GM21367 (cell line): ENCODE data around the gene SCN2A.

Experiments used
- ATAC-seq: cut with Tn5 transposase; IDR thresholded peaks from one replicate; pipeline ENCODE4 v1.9.1; 2021; ENCODE audit not compliant: unreplicated experiment

Gene SCN2A

DNA sequence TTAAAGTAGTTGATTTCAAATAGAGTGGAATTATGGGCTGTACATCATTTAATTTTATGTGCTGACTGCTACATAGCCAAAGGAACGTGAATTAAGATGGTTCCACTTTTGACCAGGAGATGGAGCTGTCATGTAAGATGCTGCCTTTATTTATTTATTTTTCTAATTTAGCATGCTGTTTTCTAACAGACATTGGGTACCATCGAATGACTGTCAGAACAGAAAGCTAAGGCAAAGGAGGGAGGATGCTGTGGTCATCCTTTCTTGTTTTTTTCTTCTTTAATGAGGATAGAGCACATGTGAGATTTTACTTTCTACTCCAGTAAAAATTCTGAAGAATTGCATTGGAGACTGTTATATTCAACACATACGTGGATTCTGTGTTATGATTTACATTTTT lies at the start of gene SCN2A:
TSS of gene SCN2A (plus strand) at position 185 of the 400 bp plus-strand sequence. CDS start 56,410 bp downstream, outside the sequence.
- peak; percentile 80 for ATAC-seq

DNA sequence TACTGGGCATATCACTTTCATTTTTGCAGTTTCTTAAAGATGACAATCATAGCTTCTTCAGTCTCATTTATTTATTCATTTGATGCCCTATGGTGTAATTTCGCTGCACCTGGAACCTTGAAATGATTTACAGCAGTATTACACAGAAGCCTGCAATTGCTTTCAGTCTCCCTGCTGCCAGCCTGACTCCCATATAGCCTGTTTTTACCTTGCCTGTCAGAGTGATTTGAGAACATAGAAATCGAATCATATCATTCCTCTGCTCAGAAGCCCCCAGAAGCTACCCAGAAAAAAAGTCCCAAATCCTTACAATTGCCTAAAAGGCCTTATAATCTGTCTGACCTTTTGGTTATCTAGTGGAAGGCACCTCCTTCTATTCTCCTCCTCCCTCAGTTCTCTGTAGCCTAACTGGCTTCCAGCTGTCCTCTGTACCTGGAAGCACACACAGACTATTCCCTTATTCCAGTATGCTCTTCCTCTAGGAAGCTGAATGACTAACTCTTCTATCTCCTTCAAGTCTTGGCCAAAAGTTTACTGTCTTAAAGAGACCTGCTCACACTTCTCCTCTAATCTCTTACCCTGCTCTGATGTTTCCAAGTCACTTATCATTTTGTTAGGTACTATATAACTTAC lies 48.0 kb upstream of the SCN2A start:
- no peak for ATAC-seq

DNA sequence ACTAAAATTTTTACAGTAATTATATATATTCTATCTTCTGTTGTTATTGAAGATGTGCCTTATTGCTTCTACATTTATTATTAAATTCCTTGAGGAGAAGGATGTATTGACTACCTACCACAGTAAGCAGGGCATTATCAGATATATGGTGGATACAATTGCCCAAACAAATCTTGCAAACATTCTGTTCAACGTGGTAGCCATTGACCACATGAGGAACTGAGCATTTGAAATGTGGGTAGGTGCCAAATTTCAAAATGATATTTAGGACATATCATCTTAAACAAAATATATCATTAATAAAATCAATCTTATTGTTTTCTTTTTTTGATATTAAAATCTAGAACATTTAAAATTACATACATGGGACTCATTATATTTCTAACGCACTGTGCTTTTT lies 46.5 kb upstream of the SCN2A start:
- peak; percentile 37 for ATAC-seq

DNA sequence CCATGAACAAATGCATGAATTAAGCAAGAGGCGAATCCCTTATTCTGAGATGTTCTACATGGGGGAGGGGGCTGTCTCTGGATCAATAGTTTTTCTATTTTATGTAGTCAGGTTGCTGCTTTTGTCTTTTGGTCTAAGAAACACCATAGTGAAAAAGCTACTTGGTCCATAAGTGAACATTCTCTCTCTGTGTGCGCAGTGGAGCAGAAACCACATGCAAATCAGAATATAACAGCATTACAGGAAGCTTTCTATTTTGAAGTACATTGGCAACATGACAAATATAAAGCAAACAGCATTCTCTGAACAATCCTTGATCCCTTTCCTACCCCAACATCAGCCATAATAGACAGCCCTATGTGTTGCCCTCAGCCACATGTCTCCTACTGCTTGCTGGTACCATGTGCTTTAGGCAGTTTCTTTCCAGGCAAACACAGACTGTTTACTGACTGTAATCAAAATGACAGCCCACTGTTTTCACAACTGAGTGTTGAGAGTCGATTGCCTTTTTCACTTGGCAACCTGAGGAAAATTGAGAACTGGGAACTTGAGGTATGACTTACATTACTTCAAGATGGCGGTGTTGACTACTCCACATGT lies 45.9 kb upstream of the SCN2A start:
- peak; percentile 97 for ATAC-seq

DNA sequence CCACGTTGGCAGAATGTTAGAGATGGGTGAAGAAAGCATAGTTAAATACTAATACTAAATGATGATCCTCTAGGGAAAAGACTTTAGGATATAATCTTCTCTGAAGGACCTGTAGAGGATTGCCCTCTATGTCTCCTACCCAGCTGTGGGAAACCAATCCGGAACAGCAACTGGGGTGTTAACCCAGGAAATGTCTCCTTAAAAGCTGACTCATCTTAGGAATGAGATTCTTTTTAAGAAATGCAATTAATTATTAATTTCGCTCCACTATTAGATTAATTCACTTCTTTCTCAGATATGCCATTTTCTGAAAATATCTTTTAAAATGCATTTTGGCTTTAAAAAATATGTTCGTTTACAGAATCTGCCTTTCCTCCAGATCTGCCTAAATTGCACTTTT lies 42.8 kb upstream of the SCN2A start:
- no peak for ATAC-seq

DNA sequence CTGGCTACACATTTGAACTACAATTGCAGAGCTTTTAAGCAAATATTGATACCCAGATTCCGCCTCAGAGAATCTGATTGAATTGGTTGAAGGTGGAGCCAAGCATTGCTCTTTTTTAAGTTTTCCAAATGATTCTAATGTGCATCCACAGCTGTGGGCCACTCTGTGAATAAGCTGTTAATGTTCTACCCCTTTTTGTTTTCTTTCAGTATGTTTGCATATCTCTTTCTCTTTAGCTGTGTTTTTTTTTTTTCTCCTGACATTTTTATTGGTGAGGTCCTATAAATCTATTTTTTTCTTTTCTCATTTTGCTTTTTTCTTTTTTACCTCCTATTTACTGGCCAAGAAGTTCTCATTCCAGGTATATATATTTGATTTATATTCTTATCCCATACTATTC lies 41.9 kb upstream of the SCN2A start:
- no peak for ATAC-seq

DNA sequence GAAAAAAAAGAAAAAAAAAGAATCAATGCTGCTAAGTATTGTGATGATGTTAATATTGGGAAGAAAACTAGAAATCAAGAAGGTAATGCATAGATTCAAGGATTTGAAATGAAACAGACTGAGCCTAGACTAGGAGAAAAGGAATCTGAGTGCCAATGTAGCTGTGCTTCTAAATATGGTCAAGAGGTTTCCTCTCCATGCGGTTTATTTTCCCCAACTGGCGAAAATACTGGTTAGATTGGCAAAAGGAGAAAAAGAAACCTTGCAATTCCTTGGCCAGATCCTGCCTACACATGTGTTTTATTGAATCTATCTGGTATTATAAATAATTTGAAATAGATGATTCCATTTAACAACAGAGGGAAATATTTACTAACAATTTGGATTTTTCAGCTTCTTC lies 41.0 kb upstream of the SCN2A start:
- no peak for ATAC-seq

DNA sequence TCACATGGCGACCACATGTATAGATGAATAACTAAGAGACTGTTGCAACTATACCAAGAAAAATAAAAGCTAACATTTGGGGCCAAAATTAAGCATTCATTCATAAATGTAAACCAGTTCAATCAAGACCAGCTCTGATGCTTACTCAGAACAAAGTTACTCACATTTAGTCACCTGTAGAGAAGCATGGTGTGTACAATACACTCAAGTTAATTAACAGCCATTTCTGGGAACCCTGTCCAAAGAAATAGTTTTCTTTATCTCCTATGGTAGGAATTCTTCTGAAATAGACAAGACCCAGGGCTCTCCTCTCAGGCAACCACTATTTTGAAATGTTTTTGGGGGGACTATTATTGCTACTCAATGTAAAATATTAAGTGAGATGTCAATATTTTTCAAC lies 37.0 kb upstream of the SCN2A start:
- ATAC-seq, result no peak

DNA sequence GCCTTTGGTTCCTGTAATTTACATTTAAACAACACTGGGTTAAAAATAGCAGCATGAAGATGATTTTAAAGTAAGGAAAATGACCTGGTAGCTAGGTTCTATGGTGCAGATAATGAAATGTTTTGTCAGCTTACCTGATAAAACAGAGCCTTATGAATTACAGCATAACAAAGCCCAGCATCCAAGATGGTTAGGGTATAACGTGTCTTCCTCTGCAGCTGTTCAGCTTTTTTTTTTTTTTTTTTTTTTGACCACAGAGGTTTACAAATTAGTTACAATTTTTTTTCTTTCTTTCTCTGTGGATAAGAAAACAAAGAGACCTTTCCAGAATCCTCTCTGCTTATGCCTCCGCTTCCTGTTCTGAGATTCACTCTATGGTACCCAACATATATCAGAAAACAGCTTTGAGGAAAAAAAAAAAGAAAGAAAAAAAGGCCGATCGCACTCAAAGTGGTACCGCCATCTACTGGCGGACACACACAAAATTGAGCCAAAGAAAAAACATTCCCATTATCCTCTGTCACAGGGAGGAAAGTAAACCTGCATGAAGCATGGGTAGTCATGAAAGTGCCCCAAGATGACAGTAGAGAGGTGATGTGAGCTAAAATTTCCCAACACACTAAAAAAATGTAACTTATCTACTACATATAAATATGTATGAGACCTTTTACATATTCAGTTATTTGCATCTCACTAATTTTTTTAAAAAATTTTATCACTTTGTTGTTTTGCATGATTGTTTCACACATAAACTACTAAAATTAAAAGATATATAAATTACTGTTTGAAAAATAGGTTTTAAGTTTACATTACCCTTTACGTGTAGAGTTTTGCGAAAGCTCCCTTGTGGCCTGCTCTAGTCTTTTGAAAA lies 35.3 kb upstream of the SCN2A start, which contains the start of gene SCN3A:
TSS of gene SCN3A (minus strand) at position 362 of the 871 bp plus-strand sequence. CDS start 27,656 bp downstream, outside the sequence.
- ATAC-seq, result peak; percentile 79

DNA sequence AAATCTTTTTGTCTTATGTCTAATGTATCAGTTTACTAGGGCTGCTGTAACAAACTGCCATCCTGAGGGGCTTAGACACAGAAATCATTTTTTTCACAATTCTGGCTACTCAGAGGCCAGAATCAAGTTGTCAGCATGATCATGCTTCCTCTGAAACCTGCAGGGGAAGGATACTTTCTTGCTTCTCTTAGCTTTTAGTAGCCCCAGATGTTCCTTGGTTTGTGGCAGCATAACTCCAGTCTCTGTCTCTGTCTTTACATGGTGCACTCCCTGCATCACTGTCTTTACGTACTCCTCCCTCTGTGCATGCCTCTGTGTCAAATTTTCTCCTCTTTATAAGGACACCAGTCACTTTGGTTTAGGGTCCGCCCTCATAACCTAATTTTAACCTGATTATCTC lies 33.3 kb upstream of the SCN2A start:
- no peak for ATAC-seq

DNA sequence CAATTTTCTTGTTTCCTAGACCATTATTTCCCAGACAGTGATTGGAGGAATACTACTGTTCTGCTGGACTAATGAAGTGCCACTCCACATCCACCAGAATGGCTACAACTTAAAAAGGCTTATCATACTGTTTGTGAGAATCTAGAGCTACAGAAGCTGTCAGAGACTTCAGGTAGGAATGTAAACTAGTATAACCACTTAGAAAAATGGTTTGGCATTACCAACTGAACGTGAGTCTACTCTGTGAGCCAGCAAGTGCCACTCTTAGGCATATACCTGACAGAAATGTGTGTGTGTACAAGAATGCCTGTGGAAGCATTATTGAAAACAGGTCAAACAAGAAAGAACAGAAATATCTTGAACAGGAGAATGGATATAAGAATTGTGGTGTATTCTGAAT lies 31.1 kb upstream of the SCN2A start:
- ATAC-seq, result no peak

DNA sequence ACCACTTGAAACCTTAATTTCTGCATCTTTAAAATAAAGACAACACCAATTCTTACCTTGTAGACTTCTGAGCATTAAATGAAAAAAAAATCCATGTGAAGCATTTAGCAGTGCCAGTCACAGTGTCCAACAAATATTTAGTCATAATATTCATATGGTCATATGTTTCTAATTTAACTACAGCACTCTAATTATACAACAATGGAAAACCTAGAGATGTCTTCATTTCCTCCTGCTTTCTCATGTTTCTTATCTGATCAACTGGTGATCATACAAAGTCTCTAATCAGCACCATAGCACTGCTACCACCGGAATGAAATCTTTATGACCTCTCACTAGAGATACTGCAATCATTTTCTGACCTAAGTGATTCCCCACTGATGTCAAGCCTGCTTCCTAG lies 25.1 kb upstream of the SCN2A start:
- no peak for ATAC-seq

DNA sequence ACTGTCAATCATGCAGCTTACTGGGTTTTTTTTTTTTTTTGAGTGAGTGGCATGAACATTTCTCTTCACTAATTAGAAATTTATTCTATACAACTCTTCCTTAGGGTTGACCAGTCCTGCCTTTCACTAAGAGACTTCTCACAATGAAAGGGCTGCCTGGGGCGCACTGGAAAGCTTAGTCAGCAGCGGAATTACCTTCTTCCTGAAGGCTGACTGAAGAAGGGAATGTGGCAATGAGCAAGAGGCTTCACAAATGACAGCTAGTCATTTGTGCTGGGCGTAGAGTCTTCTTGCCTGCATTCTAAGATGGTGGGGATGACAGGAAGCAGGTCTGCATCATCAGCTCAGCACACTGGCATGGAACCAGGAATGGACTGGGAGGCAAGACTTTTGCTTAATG lies 19.7 kb upstream of the SCN2A start:
- ATAC-seq, result no peak

DNA sequence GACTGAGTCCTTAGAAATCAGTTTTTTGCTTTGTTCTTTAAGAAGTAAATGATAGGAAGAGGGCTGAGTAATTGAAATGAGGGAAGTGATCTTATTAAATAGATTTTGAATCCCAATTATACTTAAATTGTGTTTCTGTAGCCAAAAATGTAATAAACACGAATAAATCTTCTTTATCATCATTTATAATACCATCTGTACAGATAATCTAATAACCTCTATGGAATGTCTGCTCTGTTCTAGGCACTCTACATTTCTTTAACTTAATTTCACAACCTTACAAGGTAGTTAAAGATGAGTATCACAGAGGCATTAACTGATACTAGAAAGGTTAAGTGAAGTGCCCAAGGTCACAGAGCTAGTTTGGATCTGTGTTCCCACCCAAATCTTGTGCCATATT lies 14.3 kb upstream of the SCN2A start:
- no peak for ATAC-seq

DNA sequence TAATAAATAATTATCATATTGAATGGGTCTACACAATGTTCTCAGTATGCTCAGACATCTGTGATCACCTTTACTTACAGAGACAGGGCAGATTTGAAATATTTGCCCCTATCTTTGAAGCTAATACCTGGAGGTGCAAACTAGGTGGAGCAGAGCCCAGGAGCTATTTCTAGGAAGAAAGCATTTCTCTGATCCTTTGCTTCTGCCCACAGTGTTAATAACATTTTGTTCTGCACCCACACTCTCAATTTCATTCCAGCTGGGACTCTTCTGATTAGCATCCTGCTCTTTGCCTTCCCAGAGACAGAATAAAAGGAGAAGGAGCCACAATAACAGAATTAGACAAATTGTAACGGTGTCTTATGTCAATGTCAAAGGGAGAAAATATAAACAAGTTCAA lies 11.6 kb upstream of the SCN2A start:
- ATAC-seq, result no peak

DNA sequence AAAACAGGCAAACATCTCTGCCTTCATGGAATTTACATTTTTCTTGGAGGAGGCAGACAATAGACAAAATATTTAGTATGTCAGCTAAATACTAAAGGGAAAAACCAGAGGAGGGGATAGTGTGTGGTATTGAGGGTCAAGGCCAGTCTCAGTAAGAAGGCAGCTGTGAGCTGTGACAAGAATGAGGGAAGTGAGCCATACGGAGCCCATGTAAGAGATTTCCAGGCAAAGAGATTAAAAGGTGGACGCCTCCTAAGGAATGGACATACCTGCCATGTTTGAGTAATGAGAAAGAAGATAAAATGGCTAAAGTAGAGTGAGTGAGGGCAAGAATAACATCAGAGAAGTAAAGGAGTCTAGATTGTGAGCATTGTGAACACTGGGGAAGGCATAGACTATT lies 2.2 kb upstream of the SCN2A start:
- no peak for ATAC-seq

DNA sequence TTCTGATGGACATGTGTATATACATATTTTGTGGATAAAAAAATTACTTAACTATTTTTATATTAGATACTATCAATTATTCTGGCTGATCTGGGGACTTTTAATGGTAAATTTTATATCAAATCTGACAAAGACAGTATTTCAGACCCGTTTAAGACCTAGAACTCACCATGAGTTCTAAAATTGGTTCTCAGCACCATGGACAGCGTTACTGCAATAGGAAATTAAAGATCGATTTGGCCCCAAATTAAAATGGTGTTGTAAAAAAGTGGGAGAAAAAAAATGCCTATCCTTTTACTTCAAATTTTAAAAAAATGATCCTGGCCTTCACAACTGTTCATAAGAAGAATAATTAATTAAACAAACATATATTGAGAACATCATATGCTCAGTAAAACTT lies 919 bp upstream of the SCN2A start:
- no peak for ATAC-seq

DNA sequence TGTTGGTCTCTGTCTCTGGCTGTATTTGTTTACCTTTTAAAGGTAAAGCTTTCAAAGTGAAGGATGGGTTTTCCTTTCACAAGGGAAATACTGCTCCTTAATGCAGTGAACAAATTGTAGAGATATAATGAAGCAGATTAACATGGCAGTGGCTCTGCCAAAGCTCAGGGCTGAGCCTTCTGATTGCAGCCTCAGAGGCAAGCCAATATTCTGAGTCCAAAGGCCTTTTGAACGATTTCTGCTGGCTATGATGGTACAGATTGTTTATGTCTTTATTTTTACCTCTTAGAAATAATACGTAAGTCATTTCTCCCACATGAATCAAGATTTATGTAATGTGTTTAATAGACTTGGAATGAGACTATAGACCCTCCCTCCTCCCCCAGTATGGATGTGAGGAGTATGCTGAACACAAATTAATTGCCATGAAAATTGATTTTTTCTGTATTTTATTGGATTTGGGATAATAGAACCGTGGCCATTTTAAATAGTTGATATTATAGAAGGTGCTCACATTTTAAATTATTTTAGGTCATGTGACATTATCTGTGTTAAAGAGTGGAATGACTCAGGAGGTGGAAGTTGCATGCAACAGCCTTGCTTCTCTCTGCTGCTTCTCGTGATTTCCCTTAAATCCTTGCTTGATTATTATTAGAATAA lies 772 bp downstream of the SCN2A start:
- ATAC-seq, result no peak

DNA sequence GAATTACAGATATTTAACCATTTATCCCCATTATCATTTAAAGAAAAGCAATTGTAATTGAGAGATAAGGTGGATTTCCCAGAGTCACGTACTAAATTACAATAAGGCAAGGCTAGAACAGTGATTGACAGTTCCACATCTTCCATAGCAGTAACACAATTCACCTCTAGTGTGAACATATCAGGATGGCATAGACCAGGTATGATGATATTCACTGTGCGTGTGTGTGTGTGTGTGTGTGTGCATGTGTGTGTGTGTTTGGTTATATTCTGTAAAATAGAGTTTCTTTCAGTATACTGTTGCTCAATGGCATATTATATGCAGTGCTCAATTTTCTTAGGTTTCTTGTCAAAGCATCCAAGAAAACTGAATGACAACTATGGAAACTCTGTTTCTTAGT lies 1.7 kb downstream of the SCN2A start:
- no peak for ATAC-seq

DNA sequence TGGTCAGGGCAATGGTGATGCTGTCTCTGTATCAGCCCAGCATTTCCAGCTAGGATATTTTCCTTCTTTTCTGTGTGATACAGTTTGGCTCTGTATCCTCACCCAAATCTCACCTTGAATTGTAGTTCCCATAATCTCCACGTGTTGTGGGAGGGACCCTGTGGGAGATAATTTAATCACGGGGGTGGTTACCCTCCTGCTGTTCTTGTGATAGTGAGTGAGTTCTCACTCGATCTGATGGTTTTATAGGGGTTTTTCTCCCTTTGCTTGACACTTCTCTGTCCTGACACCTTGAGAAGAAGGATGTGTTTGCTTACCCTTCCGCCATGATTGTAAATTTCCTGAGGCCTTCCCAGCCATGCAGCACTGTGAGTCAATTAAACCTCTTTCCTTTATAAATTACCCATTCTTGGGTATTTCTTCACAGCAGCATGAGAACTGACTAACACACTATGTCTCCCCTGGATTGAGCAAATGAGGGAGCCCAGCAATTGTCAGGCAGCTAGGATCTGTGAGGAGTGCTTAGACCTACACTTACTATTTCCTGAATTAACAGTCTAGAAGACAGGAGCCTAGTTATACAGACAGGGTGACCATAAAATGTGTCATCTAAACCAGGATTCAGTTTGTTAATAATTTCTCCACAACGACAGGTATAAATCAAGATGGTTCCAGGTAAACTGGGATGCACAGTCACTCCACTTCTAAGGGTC lies 6.0 kb downstream of the SCN2A start:
- no peak for ATAC-seq

DNA sequence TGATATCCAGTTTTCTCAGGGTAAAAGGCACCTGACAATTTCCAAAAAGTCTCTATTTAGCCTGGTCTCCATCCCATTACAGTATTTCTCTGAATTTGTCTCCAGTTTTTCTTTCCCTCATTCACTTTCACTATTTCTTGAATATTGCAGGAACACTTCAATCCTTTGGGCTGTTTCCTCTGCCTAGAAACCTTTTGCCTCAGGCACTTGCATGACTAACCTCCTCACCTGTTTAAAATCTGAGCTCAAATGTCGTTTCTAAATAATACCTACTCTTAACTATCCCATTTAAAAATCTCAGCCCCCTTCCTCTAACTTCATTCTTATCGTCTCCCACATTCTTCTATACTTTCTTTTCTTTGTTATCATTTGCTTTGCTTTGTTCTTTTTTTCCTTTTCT lies 9.0 kb downstream of the SCN2A start:
- no peak for ATAC-seq
